Stimulated activated CD4-positive, alpha-beta T cell treated with anti-CD3 and anti-CD28 coated beads, Interleukin-15, amount 100 ng/mL, for 24 hours (primary cell): Measurements from ENCODE around the gene GABPA.

ENCODE experiments used
- DNase-seq: peaks from one replicate; pipeline ENCODE4 v3.0.0-alpha.2; 2020

Gene GABPA

DNA sequence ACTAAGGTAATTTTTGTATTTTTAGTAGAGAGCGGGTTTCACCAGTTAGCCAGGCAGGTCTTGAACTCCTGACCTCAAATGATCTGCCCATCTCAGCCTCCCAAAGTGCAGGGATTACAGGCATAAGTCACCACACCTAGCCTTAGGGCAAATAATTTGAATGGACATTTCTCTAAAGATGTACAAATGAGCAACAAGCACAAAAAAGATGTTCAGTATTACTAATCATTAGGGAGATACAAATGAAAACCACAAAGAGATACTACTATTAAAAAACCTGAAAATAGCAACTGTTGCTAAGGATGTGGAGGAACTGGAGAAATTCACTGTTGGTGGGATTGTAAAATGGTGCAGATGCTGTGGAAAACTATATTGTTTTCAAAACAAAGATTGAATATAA is 79.1 kb downstream of the GABPA start:
- DNase-seq, result no peak

DNA sequence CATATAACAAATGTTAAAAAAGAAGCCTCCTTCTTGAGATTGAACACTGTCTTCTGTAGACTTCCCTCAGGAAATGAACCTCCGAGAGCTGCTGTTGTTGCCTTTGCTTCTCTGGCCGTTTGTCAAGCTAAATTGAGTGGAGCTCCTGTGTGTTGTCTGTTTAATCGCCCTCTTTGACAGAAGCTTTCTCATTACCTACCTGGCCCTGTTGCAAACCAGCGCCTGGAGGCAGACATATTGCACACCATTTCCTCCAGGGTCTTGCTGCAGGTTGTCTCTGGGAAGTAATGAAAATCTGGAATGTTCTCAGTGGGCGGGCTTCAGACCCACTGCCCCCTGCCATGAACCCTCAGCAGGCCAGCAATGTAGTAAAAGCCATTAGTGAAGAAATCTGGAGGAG is 83.3 kb downstream of the GABPA start:
- no peak for DNase-seq

DNA sequence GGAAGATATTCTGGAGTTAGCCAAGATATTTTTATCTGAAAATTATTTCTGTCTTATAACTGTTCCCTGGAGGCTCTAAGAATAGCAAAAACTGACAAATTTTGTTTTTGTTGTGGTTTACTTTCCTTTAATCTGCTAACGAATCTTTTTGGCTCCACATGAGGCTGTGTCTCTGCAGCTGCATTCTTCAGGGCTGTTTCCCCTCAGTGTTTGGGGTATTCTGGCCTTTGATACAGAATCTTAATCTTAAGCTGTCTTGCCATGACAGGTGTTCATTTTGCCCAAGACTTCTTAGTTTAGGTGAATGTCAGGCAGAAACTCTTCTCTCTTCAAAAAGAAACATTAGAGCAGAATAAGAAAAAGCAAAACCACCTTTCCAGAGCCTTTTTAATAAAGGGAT is 83.8 kb downstream of the GABPA start:
- no peak for DNase-seq
